GM19372 (cell line): ENCODE data around the gene UVRAG.
A peak's percentile ranks its signal among the peaks of the same experiment; 100 is the strongest.
"Not testable (repeated sequence)": the region's sequence is repeated elsewhere in the genome, so short reads cannot be mapped to it uniquely, and the experiment has no call there.

Experiments
- ATAC-seq: cut with Tn5 transposase; IDR thresholded peaks from one replicate; pipeline ENCODE4 v1.9.1; 2021; ENCODE audit warnings: mild to moderate bottlenecking, low read depth, moderate library complexity; ENCODE audit not compliant: unreplicated experiment

Gene UVRAG

DNA sequence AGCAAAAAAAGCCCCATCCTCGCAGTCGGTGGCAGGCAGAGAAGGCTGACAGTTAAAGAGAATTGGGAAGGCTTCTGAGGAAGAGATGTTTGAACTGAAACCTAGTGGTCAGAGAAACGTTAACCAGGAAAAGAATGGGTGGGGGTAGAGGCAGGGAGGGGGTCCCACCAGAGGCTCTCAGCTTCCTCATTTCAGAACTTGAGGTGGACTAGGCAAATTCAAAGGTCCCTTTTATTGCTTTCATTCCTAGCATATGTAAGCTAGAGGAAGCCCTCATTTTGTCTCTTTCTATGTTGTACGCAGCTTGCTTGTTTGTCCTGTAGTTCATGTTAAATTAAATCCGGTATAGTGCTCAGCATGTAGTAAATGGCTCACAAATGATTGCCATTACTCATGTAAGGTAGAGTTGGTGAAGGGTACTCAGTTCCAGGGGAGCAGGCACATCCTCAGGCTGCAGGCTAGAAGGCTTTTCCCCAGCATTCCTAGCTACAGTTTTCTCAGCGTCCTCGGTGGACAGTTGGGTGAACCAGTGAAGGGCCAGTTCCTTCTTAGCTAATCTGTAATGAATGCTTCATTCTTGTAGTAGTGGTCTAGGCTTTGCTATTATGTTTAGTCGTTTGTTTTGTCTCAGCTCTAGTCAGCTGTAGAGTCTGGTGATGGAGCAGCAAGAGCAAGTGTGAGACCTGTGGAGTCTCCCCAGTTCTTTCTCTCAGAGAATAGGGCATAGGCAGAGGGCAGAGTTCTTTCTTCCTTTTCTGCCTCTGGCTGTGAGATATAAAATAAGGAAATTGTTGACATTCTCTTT lies 58.6 kb downstream of the UVRAG start:
- peak; percentile 65 for ATAC-seq

GRCh38 chr11:75874684-75875341 lies 59.8 kb downstream of the UVRAG start:
- no peak for ATAC-seq

GRCh38 chr11:75877327-75877726 lies 62.3 kb downstream of the UVRAG start:
- ATAC-seq = not testable (repeated sequence)

GRCh38 chr11:75877931-75878330 lies 62.9 kb downstream of the UVRAG start:
- not testable (repeated sequence) for ATAC-seq

DNA sequence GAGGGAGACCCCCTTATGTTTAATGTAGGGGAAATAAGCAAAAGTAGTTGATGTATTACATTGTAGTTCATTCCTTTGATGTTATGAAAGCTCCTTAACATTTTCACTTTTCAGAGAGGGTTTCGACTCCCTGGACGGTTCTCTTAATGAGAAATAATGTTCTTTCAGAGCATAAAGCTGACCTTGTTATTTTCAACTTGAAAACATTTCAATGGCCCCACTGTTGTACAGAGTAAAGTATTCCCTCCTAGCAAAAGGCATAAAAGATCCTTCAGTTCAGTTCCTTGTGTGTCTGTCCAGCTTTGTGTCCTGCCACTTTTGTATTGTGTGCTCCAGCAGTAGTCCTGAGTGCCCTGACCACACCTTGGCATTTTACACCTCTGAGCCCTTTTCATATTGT lies 63.9 kb downstream of the UVRAG start:
- no peak for ATAC-seq

- no peak for ATAC-seq
Observed at GRCh38 chr11:75879737-75880136, 64.7 kb downstream of the UVRAG start.

DNA sequence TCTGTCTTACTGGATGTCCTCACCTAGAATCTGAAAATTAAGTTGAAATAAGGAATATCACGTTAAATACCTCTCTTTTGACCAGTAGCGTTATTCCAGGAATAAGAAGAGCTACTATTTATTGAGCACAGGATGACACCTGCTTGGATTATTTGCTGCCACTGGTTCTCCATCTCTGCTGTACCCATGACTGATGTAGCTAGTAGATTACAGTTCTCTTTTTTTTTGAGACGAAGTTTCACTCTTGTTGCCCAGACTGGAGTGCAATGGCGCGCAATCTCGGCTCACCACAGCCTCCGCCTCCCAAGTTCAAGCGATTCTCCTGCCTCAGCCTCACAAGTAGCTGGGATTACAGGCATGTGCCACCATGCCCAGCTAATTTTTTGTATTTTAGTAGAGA lies 65.3 kb downstream of the UVRAG start:
- not testable (repeated sequence) for ATAC-seq

DNA sequence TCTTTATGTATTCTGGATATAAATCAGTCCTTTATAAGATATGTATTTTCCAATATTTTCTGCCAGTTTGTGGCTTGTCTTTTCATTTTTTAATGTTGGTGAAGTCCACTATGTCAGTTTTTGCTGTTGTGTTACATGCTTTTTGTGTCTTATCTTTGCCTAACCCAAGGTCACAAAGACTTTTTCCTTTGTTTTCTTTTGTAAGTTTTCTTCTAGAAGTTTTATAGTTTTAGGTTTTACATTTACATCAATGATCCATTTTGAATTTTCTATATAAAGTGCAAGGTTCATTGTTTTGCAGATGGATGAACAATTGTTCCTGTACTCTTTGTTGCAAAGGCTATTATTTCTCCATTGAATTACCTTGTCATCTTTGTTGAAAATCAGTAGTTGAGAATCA lies 69.3 kb downstream of the UVRAG start:
- no peak for ATAC-seq

- no peak for ATAC-seq
Observed at GRCh38 chr11:75888416-75888815, 73.4 kb downstream of the UVRAG start.

DNA sequence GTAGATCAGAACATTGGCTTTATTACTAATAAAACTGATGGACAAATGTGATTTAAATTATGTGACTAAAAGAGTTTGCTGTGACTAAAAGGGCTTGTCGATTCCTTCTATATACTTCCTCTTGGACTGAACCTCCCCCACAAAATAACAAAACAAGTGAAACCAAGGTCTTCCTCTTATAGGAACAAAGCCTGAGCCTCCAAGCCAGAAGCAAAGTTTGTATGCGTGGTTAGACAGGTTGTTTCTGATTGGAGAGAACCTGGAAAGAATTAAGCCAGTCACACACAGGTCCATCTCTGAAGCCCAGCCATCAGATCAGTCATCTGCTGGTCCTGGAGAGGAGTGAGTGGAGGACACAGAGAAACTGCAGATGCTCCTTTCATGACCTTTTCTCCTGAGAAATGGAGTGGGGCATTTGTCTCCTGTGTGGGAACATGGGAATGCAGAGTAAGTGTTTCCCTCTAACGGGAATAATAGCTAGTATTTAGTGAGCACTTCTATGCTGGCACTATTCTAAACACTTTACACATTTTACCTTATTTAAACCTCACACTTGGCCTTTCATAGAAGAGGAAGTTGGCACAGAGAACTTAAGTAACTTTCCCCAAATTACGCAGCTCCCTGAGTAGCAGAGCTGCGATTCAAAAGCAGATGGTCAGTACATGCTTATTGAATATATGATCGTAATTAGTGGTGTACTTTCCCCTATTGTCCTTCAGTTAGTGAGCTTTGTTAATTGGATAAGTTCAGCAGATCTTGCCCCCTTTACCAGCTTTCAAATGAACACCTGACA lies 77.1 kb downstream of the UVRAG start:
- ATAC-seq = no peak

GRCh38 chr11:75893251-75893650 lies 78.2 kb downstream of the UVRAG start:
- no peak for ATAC-seq

DNA sequence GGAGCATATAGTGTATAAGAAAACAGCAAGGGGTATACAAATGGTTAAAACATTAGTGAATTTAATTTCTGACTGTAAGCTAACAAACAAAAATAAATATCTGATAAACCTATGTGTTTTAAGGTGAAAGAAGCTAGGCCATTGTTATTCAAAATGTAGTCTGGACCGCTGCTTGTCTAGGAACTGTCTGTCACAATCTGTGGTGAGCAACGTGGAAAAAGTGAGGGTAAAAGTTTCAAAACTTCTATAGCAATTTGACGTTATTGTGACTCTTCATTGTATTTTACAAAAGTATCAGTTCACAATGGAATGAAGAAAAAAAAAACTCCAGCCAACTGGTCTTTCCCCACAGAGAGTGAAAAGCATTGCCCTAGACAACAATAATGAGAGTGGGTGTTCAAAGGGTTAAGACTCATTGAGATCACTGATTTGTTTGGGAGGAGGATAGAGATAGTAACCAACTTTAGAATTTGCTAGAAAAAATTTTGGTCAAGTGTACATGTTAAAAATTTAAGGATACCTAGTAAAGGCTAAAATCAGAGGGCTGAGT lies 79.1 kb downstream of the UVRAG start:
- no peak for ATAC-seq

- ATAC-seq = no peak
Observed at GRCh38 chr11:75896843-75897419, 81.9 kb downstream of the UVRAG start.

GRCh38 chr11:75898871-75899270 lies 83.9 kb downstream of the UVRAG start:
- no peak for ATAC-seq

DNA sequence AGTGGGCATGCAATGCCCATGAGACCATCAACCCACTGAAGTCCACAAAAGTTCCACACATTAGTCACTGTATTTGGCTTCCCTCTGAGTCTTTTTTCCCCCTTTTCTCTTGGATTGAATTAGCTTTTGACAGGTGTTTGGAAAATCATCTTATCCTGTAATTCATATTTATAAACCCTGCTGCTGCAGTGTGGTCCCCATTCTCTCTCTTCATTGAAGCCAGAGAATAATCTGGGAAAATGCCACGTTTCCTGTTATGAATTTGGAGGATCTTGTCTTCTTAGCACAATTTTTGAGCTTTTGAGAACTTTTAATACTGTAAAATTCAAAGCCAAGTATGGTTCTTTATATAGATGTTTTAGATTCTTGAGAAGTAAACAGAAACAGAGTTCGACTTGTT lies 84.8 kb downstream of the UVRAG start:
- no peak for ATAC-seq

DNA sequence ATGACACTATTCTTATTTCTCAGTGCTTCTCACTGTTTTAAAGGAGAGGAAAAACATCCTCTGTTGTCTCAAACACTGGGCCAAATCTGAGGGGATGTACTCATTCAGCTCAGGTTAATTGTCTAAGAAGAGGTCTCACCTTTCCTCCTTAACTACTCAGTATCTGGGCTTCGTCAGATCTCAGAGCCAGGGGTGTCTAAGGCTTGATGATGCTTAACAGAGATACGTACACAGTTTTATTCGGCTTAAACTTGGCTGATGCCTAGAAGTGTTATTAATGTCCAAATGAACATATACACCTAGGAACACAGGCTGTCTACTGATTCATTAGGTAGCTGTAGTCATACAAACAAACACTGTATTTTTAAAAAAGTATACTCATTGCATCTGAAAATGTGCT lies 85.8 kb downstream of the UVRAG start:
- no peak for ATAC-seq

- no peak for ATAC-seq
Observed at GRCh38 chr11:75902631-75903030, 87.6 kb downstream of the UVRAG start.

DNA sequence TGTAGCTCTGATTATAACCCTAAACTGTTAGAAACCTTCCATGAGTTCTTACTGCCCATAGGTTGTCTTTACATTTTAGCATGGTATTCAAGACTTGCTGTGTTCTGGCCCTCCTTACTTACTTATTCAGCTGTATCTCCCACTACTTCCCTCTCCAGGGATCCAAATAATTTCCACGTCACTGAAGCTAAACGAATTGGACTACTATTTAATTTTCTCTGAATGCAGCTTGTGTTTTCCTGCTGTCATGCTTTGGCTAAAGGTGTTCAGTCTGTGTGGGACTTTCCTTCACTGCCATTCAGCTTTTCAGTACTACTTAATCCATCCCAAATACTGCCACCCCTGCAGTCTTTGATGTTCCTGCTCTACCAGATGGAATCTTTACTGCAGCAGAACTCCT lies 88.3 kb downstream of the UVRAG start:
- ATAC-seq = no peak

- no peak for ATAC-seq
Observed at GRCh38 chr11:75905434-75905833, 90.4 kb downstream of the UVRAG start.

DNA sequence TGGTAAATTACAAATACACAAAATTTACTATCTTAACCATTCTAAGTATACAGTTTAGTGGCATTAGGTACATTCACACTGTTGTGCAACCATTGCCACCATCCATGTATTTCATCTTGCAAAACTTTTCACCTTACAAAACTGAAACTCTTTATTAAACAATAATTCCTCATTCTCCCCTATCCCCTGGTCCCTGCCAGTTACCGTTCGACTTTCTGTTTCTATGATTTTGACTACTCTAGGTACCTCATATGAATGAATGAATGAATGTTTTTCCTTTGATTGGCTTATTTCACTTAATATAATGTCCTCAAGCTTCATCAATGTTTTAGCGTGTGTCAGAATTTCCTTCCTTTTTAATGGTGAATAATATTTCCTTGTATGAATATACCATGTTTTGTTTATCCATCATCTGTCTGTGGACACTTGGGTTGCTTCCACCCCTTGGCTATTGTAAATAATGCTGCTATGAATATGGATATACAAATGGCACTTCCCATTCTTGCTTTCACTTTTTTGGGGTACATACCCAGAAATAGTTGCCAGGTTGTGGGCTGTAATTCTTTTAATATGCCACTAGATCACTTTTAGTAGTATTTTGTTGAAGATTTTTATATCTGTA lies 93.0 kb downstream of the UVRAG start:
- ATAC-seq = no peak
